Measurements from ENCODE around the gene SLC22A2. TPM values are rescaled to one million over a fixed set of nuclear protein-coding genes. Genes with fewer than 3 reads are reported as not detected.

SLC22A2 gene
- total RNA-seq, 1 donor from 2014 or later = not detected

GRCh38 chr6:160226118-160226591 is 32.5 kb downstream of the SLC22A2 start:
- H3K4me3 ChIP-seq (ENCODE audit: low read depth, low read length) = no peak overlapping the region
- no peak for DNase-seq (ENCODE audit: low read depth)
- no peak for TF ChIP-seq CTCF (conservative IDR thresholded peaks at IDR 0.05; ENCODE audit: low read depth, low read length)

GRCh38 chr6:160224639-160225237 is 33.9 kb downstream of the SLC22A2 start:
- H3K4me3 ChIP-seq (ENCODE audit: low read depth, low read length) = no peak overlapping the region
- TF ChIP-seq CTCF (conservative IDR thresholded peaks at IDR 0.05; ENCODE audit: low read depth, low read length) = no peak
- DNase-seq (ENCODE audit: low read depth) = no peak

GRCh38 chr6:160222491-160222890 is 36.1 kb downstream of the SLC22A2 start:
- H3K4me3 ChIP-seq (ENCODE audit: low read depth, low read length) = no peak overlapping the region
- TF ChIP-seq CTCF (conservative IDR thresholded peaks at IDR 0.05; ENCODE audit: low read depth, low read length) = no peak
- no peak for DNase-seq (ENCODE audit: low read depth)

- no peak for DNase-seq (ENCODE audit: low read depth)
- TF ChIP-seq CTCF (conservative IDR thresholded peaks at IDR 0.05; ENCODE audit: low read depth, low read length) = no peak
- no peak overlapping the region for H3K4me3 ChIP-seq (ENCODE audit: low read depth, low read length)
Measured at GRCh38 chr6:160221918-160222317, 36.7 kb downstream of the SLC22A2 start.

- no peak overlapping the region for H3K4me3 ChIP-seq (ENCODE audit: low read depth, low read length)
- DNase-seq (ENCODE audit: low read depth) = no peak
- peak; percentile 62 for TF ChIP-seq CTCF (conservative IDR thresholded peaks at IDR 0.05; ENCODE audit: low read depth, low read length)
Measured at GRCh38 chr6:160221423-160221822, 37.2 kb downstream of the SLC22A2 start.

- H3K4me3 ChIP-seq (ENCODE audit: low read depth, low read length) = no peak overlapping the region
- DNase-seq (ENCODE audit: low read depth) = no peak
- no peak for TF ChIP-seq CTCF (conservative IDR thresholded peaks at IDR 0.05; ENCODE audit: low read depth, low read length)
Measured at GRCh38 chr6:160218810-160219209, 39.8 kb downstream of the SLC22A2 start.

GRCh38 chr6:160217863-160218262 is 40.8 kb downstream of the SLC22A2 start:
- DNase-seq (ENCODE audit: low read depth) = no peak
- TF ChIP-seq CTCF (conservative IDR thresholded peaks at IDR 0.05; ENCODE audit: low read depth, low read length) = no peak
- no peak overlapping the region for H3K4me3 ChIP-seq (ENCODE audit: low read depth, low read length)

Measured in epithelial cell of proximal tubule (primary cell).